Ovary (tissue), 3 donors: ENCODE measurements around the gene SKIL.

Experiments
- CTCF ChIP-seq, 3 donors: fragments of 450-650 bp in 2 of 3; fragments of 200-600 bp in 1 of 3; IDR thresholded peaks; one replicate each; pipeline versions ENCODE4 v1.5.1 to v1.8.0; 2016 to 2022; ENCODE audit warnings: antibody characterized with exemption in 3 of 3, mild to moderate bottlenecking in 1 of 3
- EP300 ChIP-seq: sonication (generic); formaldehyde crosslinking; IDR thresholded peaks from one replicate; pipeline ENCODE4 v1.6.1; 2017; ENCODE audit warnings: antibody characterized with exemption
- POLR2A ChIP-seq: fragments of 450-650 bp; IDR thresholded peaks from one replicate; pipeline ENCODE4 v1.6.1; 2017; ENCODE audit warnings: antibody characterized with exemption, mild to moderate bottlenecking, moderate library complexity
- donor health status: DM: no; HTN: no; CAD: no.

- TF ChIP-seq CTCF (IDR thresholded peaks at IDR 0.05) (peak; percentile 86 to 95 (median 89)), EP300 (no peak), POLR2A (no peak)
Observed at GRCh38 chr3:170414202-170414663, 56.7 kb downstream of the SKIL start.
